B cell (primary cell): ENCODE data around the gene UBE2D1. TPM values are rescaled to one million over a fixed set of nuclear protein-coding genes. Genes with fewer than 3 reads are reported as not detected.

Source experiments
- ATAC-seq: fragments of 200-7000 bp; cut with Tn5 transposase; one replicate; pipeline ENCODE4 v1.10.0; 2021; ENCODE audit warnings: low read depth, mild to moderate bottlenecking, moderate number of reproducible peaks, moderate library complexity
- CTCF ChIA-PET: fragments of 350-600 bp; sonication (Branson Sonifier 250); formaldehyde crosslinking; loops from one replicate; lab custom pipeline; 2021; ENCODE audit warnings: antibody characterized with exemption, inconsistent platforms; lab: Charles Lee
- POLR2A ChIA-PET: fragments of 350-600 bp; sonication (Branson Sonifier 250); formaldehyde crosslinking; loops from one replicate; lab custom pipeline; 2021; ENCODE audit warnings: antibody characterized with exemption; lab: Charles Lee
- DNase-seq: peaks from one replicate; pipeline ENCODE4 v3.0.0; 2013
- H2AFZ ChIP-seq: 2 replicates; pipeline ENCODE4 v1.6.1; 2012; ENCODE audit warnings: mild to moderate bottlenecking, low read depth, low read length; ENCODE audit not compliant: insufficient read depth, poor library complexity, severe bottlenecking
- H3K27ac ChIP-seq, 2 donors: 1 replicate in 1 of 2; 2 replicates in 1 of 2; pipeline ENCODE4 v1.5.1; 2012 to 2013; ENCODE audit warnings: low read length in 2 of 2, mild to moderate bottlenecking in 2 of 2, moderate library complexity in 1 of 2
- H3K27me3 ChIP-seq, 4 experiments: fragments of 200-600 bp in 1 of 4; sonication (generic) in 1 of 4; replicated peaks in 1 of 4; 1 replicate in 2 of 4; 2 replicates in 2 of 4; pipeline versions ENCODE4 v1.6.1 to v1.7.0; 2013 to 2016; ENCODE audit warnings: low read length in 3 of 4, mild to moderate bottlenecking in 2 of 4, mixed read lengths in 1 of 4, moderate library complexity in 1 of 4; ENCODE audit not compliant: insufficient read depth in 4 of 4, control insufficient read depth in 3 of 4; ENCODE audit errors: control extremely low read depth in 1 of 4
- H3K36me3 ChIP-seq, 2 experiments: replicated peaks in 1 of 2; 1 replicate in 1 of 2; 2 replicates in 1 of 2; pipeline versions ENCODE4 v1.6.1 to v1.7.1; 2013; ENCODE audit warnings: low read length in 1 of 2; ENCODE audit not compliant: insufficient read depth in 2 of 2, control insufficient read depth in 1 of 2; ENCODE audit errors: control extremely low read depth in 1 of 2, extremely low read depth in 1 of 2
- H3K4me1 ChIP-seq, 2 donors: fragments of 200-600 bp in 1 of 2; sonication (generic) in 1 of 2; 1 replicate in 1 of 2; 2 replicates in 1 of 2; pipeline versions ENCODE4 v1.5.1 to v1.6.1; 2013 to 2017; ENCODE audit warnings: low read length in 2 of 2; ENCODE audit not compliant: control insufficient read depth in 2 of 2, insufficient read depth in 2 of 2
- H3K4me2 ChIP-seq: replicated peaks from 2 replicates; pipeline ENCODE3; 2012; ENCODE audit warnings: mild to moderate bottlenecking, low read depth, low read length; ENCODE audit not compliant: poor library complexity, severe bottlenecking
- H3K4me3 ChIP-seq, 5 experiments: fragments of 200-600 bp in 1 of 5; sonication (generic) in 1 of 5; 1 replicate in 3 of 5; 2 replicates in 2 of 5; pipeline versions ENCODE4 v1.5.1 to v1.7.0; 2011 to 2016; ENCODE audit warnings: low read length in 4 of 5, mild to moderate bottlenecking in 4 of 5, low read depth in 2 of 5, control low read depth in 1 of 5, moderate library complexity in 1 of 5; ENCODE audit not compliant: insufficient read depth in 1 of 5; ENCODE audit errors: control extremely low read depth in 1 of 5, extremely low read depth in 1 of 5
- H3K79me2 ChIP-seq: fragments of 200-600 bp; sonication (generic); one replicate; pipeline ENCODE4 v1.6.0; 2016; ENCODE audit warnings: low read length; ENCODE audit not compliant: control insufficient read depth, insufficient read depth
- H3K9ac ChIP-seq: fragments of 200-600 bp; sonication (generic); 2 replicates; pipeline ENCODE4 v1.6.1; 2017; ENCODE audit warnings: mild to moderate bottlenecking, low read length, moderate library complexity
- H3K9me3 ChIP-seq, 3 donors: one replicate each; pipeline versions ENCODE4 v1.6.1 to v1.7.1; 2013; ENCODE audit warnings: low read length in 2 of 3; ENCODE audit not compliant: control insufficient read depth in 2 of 3, insufficient read depth in 1 of 3; ENCODE audit errors: control extremely low read depth in 1 of 3
- H4K20me1 ChIP-seq: 2 replicates; pipeline ENCODE4 v1.6.0; 2012; ENCODE audit warnings: mild to moderate bottlenecking, low read length; ENCODE audit not compliant: insufficient read depth, control insufficient read depth, poor library complexity, severe bottlenecking
- H3K27ac Mint-ChIP-seq: one replicate; pipeline ENCODE4 v1.8.0; 2021; ENCODE audit warnings: mixed read lengths
- H3K27me3 Mint-ChIP-seq: one replicate; pipeline ENCODE4 v1.8.0; 2021; ENCODE audit warnings: mixed read lengths
- H3K4me1 Mint-ChIP-seq: one replicate; pipeline ENCODE4 v1.8.0; 2021; ENCODE audit warnings: mixed read lengths
- H3K4me3 Mint-ChIP-seq: one replicate; pipeline ENCODE4 v1.8.0; 2021; ENCODE audit warnings: mixed read lengths
- H3K9me3 Mint-ChIP-seq: one replicate; pipeline ENCODE4 v1.8.0; 2022; ENCODE audit warnings: mixed read lengths; ENCODE audit not compliant: insufficient read depth
- CTCF ChIP-seq: fragments of 200-600 bp; IDR thresholded peaks from one replicate; pipeline ENCODE4 v1.8.0; 2022; ENCODE audit warnings: antibody characterized with exemption, mild to moderate bottlenecking
- EZH2 ChIP-seq: IDR thresholded peaks from 2 replicates; pipeline ENCODE4 v1.6.1; 2012; ENCODE audit warnings: borderline replicate concordance, low read depth, mild to moderate bottlenecking, moderate library complexity, low read length; ENCODE audit not compliant: insufficient read depth, poor library complexity, severe bottlenecking
- WGBS: methylation state at CpG from one replicate; pipeline ENCODE4 v1.1.5; 2013; ENCODE audit warnings: missing lambda C conversion rate; ENCODE audit not compliant: insufficient coverage; 5-methylcytosine and 5-hydroxymethylcytosine counted together
- intact Hi-C: fragments of 100-400 bp; cut with micrococcal nuclease; formaldehyde crosslinking; loops from one replicate; pipeline ENCODE4 v1.10.0; 2022
- polyA plus RNA-seq: library from polyadenylated mRNA; depleted of rRNA; stranded (reverse); fragments of >200 nt; gene quantifications from 2 replicates; pipeline ENCODE4 v1.2.3, GENCODE V29; 2012
- total RNA-seq, 2 donors: library from RNA; stranded (reverse); fragments of 120-200 nt in 1 of 2; gene quantifications; 1 replicate in 1 of 2; 2 replicates in 1 of 2; pipeline versions ENCODE4 v1.2.3 to v1.2.4, GENCODE V29; 2013 to 2022

Gene UBE2D1
- total and polyA plus RNA-seq, 2 donors (not counting 1 experiment from before 2014, with no cell fraction given) = 8.5 to 12.6 TPM

GRCh38 chr10:58361353-58361752 lies 26.5 kb downstream of the UBE2D1 start:
- Histone ChIP-seq H4K20me1 (peaks cover 20% of the 10 kb centered on the region), H3K4me2 (no peak overlapping the region), H3K4me3 (no peak overlapping the region), H3K36me3 (peaks cover 2 to 25% of the 10 kb centered on the region in 2 experiments), H3K4me1 (peaks cover 0 to 17% of the 10 kb centered on the region in 2 donors), H2AFZ (no peak overlapping the region), H3K27ac (no peak overlapping the region), H3K9ac (no peak overlapping the region), H3K79me2 (peaks cover 25% of the 10 kb centered on the region), H3K27me3 (no peaks in the 10 kb centered on the region), H3K9me3 (no peaks in the 10 kb centered on the region)
- no peak for ATAC-seq
- Mint-ChIP-seq H3K9me3 (no peaks in the 10 kb centered on the region), H3K27ac (no peak overlapping the region), H3K4me1 (peaks cover 18% of the 10 kb centered on the region), H3K27me3 (no peaks in the 10 kb centered on the region), H3K4me3 (no peak overlapping the region)
- POLR2A ChIA-PET = no interaction called here
- CTCF ChIA-PET = interaction anchor here (0.8 kb wide), 1 partner anchor 23 kb away, joined by 3 read pairs; no protein-coding TSS in a partner anchor
- intact Hi-C loops = no loop called here
- DNase-seq = no peak
- TF ChIP-seq CTCF (no peak), EZH2 (no peak)
- no CpG with 5 or more reads among the region's 2 CpGs for WGBS

- CTCF ChIA-PET = no interaction called here
- WGBS = no CpG with 5 or more reads among the region's 1 CpG
- Histone ChIP-seq H3K79me2 (peaks cover 21% of the 10 kb centered on the region), H3K27ac (no peak overlapping the region), H3K27me3 (no peaks in the 10 kb centered on the region), H4K20me1 (peaks cover 20% of the 10 kb centered on the region), H3K9me3 (no peaks in the 10 kb centered on the region), H3K4me1 (peaks cover 0 to 17% of the 10 kb centered on the region in 2 donors), H3K4me2 (no peak overlapping the region), H3K9ac (no peak overlapping the region), H2AFZ (no peak overlapping the region), H3K4me3 (no peak overlapping the region), H3K36me3 (peaks cover 2 to 25% of the 10 kb centered on the region in 2 experiments)
- no peak for ATAC-seq
- H3K4me1 Mint-ChIP-seq = peaks cover 15% of the 10 kb centered on the region
- no peak for TF ChIP-seq CTCF
- TF ChIP-seq EZH2 = no peak
- intact Hi-C loops = no loop called here
- H3K27ac Mint-ChIP-seq = no peak overlapping the region
- no peaks in the 10 kb centered on the region for H3K9me3 Mint-ChIP-seq
- no peak for DNase-seq
- POLR2A ChIA-PET = no interaction called here
- H3K4me3 Mint-ChIP-seq = no peak overlapping the region
- no peaks in the 10 kb centered on the region for H3K27me3 Mint-ChIP-seq
These were observed 27.4 kb downstream of the UBE2D1 start for GRCh38 chr10:58362027-58362789.
